ENCODE measurements around the gene USP17L29.
"Not testable (repeated sequence)": the region's sequence is repeated elsewhere in the genome, so short reads cannot be mapped to it uniquely, and the experiment has no call there.

Gene USP17L29

GRCh38 chr4:9381012-9381534, 27.6 kb downstream of the USP17L29 start:
- H3K9me3 ChIP-seq, H3K4me1 ChIP-seq, H3K36me3 ChIP-seq, H3K27me3 ChIP-seq: not testable (repeated sequence)
- peak overlapping the region; percentile 48 for H3K4me3 ChIP-seq (ENCODE audit: low read depth, low read length)
- TF ChIP-seq CTCF (IDR thresholded peaks at IDR 0.05; ENCODE audit: low read depth, low read length): peak; percentile 27
- peak; percentile 48 for DNase-seq

- Histone ChIP-seq H3K36me3 (no peaks in the 10 kb centered on the region), H3K4me1 (no peaks in the 10 kb centered on the region), H3K4me3 (ENCODE audit: low read depth, low read length) (no peak overlapping the region), H3K27me3 (no peaks in the 10 kb centered on the region), H3K9me3 (no peaks in the 10 kb centered on the region)
- TF ChIP-seq CTCF (IDR thresholded peaks at IDR 0.05; ENCODE audit: low read depth, low read length): no peak
- no peak for DNase-seq
These were observed 30.7 kb downstream of the USP17L29 start for GRCh38 chr4:9384126-9384525.

- H3K4me3 ChIP-seq (ENCODE audit: low read depth, low read length); H3K4me1 ChIP-seq; DNase-seq; H3K36me3 ChIP-seq; H3K27me3 ChIP-seq; H3K9me3 ChIP-seq: not testable (repeated sequence)
These were observed 35.6 kb downstream of the USP17L29 start for GRCh38 chr4:9389001-9389400.

All from BE2C (cell line).